SK-N-SH (cell line): ENCODE measurements around the gene LENG1. TPM values are rescaled to one million over a fixed set of nuclear protein-coding genes. Genes with fewer than 3 reads are reported as not detected.

Source experiments
- CTCF ChIA-PET: fragments of 300-600, 350-600 bp; formaldehyde crosslinking; extraction: SDS; loops from one replicate; lab custom pipeline; 2021; lab: Yijun Ruan, JAX
- POLR2A ChIA-PET: fragments of 350-600 bp; sonication (Branson Sonifier 250); formaldehyde crosslinking; extraction: SDS; loops from one replicate; lab custom pipeline; 2020; ENCODE audit warnings: antibody characterized with exemption, inconsistent platforms; lab: Yijun Ruan, JAX
- DNase-seq: peaks from one replicate; pipeline ENCODE4 v3.0.0; 2012
- H2AFZ ChIP-seq: fragments of 200-600 bp; sonication (generic); 2 replicates; pipeline ENCODE4 v1.8.1; 2016; ENCODE audit warnings: antibody characterized with exemption, mild to moderate bottlenecking, low read depth
- H3F3A ChIP-seq: fragments of 200-600 bp; sonication (generic); replicated peaks from 2 replicates; pipeline ENCODE3; 2016; ENCODE audit warnings: antibody characterized with exemption, mild to moderate bottlenecking; ENCODE audit not compliant: insufficient read depth
- H3K27ac ChIP-seq, 2 experiments: fragments of 200-500 bp in 1 of 2; fragments of 200-600 bp in 1 of 2; sonication (Bioruptor generic) in 1 of 2; sonication (generic), shearing (Covaris generic) in 1 of 2; 2 replicates each; pipeline versions ENCODE4 v1.5.1 to v1.6.1; 2014 to 2016; ENCODE audit warnings: low read depth in 2 of 2, inconsistent platforms in 1 of 2, low read length in 1 of 2, mild to moderate bottlenecking in 1 of 2, mixed read lengths in 1 of 2
- H3K27me3 ChIP-seq: fragments of 200-600 bp; sonication (generic), shearing (Covaris generic); 2 replicates; pipeline ENCODE4 v1.6.1; 2016; ENCODE audit warnings: mixed run types; ENCODE audit not compliant: insufficient read depth
- H3K36me3 ChIP-seq, 2 experiments: fragments of 200-500 bp in 1 of 2; fragments of 200-600 bp in 1 of 2; sonication (Bioruptor generic) in 1 of 2; sonication (generic) in 1 of 2; replicated peaks in 1 of 2; 2 replicates each; pipeline versions ENCODE3 to v1.5.1; 2014 to 2016; ENCODE audit warnings: low read length in 1 of 2, mild to moderate bottlenecking in 1 of 2; ENCODE audit not compliant: insufficient read depth in 2 of 2, control insufficient read depth in 1 of 2
- H3K4me1 ChIP-seq, 2 experiments: fragments of 200-500 bp in 1 of 2; fragments of 200-600 bp in 1 of 2; sonication (Bioruptor generic) in 1 of 2; sonication (generic), shearing (Covaris generic) in 1 of 2; 2 replicates each; pipeline versions ENCODE4 v1.5.1 to v1.6.1; 2014 to 2016; ENCODE audit warnings: low read depth in 1 of 2, low read length in 1 of 2, mixed run types in 1 of 2; ENCODE audit not compliant: insufficient read depth in 2 of 2, control insufficient read depth in 1 of 2
- H3K4me2 ChIP-seq: fragments of 200-600 bp; sonication (generic), shearing (Covaris generic); 2 replicates; pipeline ENCODE4 v1.6.1; 2017; ENCODE audit warnings: mixed run types
- H3K4me3 ChIP-seq, 2 experiments: fragments of 200-500 bp in 1 of 2; fragments of 200-600 bp in 1 of 2; sonication (Bioruptor generic) in 1 of 2; sonication (generic), shearing (Covaris generic) in 1 of 2; 2 replicates each; pipeline versions ENCODE4 v1.5.1 to v1.8.1; 2014 to 2016; ENCODE audit warnings: low read depth in 2 of 2, inconsistent platforms in 1 of 2, low read length in 1 of 2, mild to moderate bottlenecking in 1 of 2, mixed read lengths in 1 of 2, moderate library complexity in 1 of 2
- H3K79me2 ChIP-seq: fragments of 200-600 bp; sonication (generic); 2 replicates; pipeline ENCODE4 v1.8.1; 2017; ENCODE audit warnings: mild to moderate bottlenecking; ENCODE audit not compliant: insufficient read depth
- H3K9ac ChIP-seq: fragments of 200-600 bp; sonication (generic); 2 replicates; pipeline ENCODE4 v1.6.1; 2017; ENCODE audit warnings: mixed run types
- H3K9me2 ChIP-seq: fragments of 200-600 bp; sonication (generic); 2 replicates; pipeline ENCODE4 v1.6.1; 2017; ENCODE audit warnings: mixed run types
- H3K9me3 ChIP-seq: fragments of 200-600 bp; sonication (generic); 2 replicates; pipeline ENCODE4 v1.6.1; 2017; ENCODE audit warnings: mixed run types, mild to moderate bottlenecking, moderate library complexity
- H4K20me1 ChIP-seq: fragments of 200-600 bp; sonication (generic); 2 replicates; pipeline ENCODE4 v1.6.1; 2017; ENCODE audit warnings: mild to moderate bottlenecking, mixed run types; ENCODE audit not compliant: insufficient read depth
- CHD2 ChIP-seq: fragments of 150-350 bp; IDR thresholded peaks from 2 replicates; pipeline ENCODE4 v1.6.1; 2018; ENCODE audit warnings: low read length; ENCODE audit not compliant: partially characterized antibody
- EZH2phosphoT487 ChIP-seq: fragments of 200-600 bp; sonication (generic); IDR thresholded peaks from 2 replicates; pipeline ENCODE4 v1.6.1; 2017; ENCODE audit warnings: low read depth, mixed run types, mild to moderate bottlenecking, antibody characterized with exemption, moderate library complexity, borderline replicate concordance
- FOXM1 ChIP-seq: IDR thresholded peaks from 2 replicates; pipeline ENCODE4 v1.4.0; 2012; ENCODE audit warnings: low read depth, mild to moderate bottlenecking
- GATA2 ChIP-seq: sonication (generic); formaldehyde crosslinking; IDR thresholded peaks from 2 replicates; pipeline ENCODE4 v1.5.0; 2020; ENCODE audit warnings: mild to moderate bottlenecking, missing genetic modification reagents
- IRF3 ChIP-seq: fragments of 150-350 bp; IDR thresholded peaks from 2 replicates; pipeline ENCODE4 v1.6.1; 2016; ENCODE audit warnings: mild to moderate bottlenecking, low read depth, low read length
- JUND ChIP-seq: IDR thresholded peaks from 2 replicates; pipeline ENCODE4 v1.4.0; 2012
- NFIC ChIP-seq: IDR thresholded peaks from 2 replicates; pipeline ENCODE4 v1.4.0; 2012; ENCODE audit warnings: borderline replicate concordance
- RFX5 ChIP-seq: IDR thresholded peaks from 2 replicates; pipeline ENCODE4 v1.6.1; 2012; ENCODE audit warnings: mild to moderate bottlenecking, improper control_type of control experiment, low read length
- RXRA ChIP-seq: IDR thresholded peaks from 2 replicates; pipeline ENCODE4 v1.4.0; 2012; ENCODE audit warnings: low read depth, mild to moderate bottlenecking, borderline replicate concordance
- SMC3 ChIP-seq: IDR thresholded peaks from 2 replicates; pipeline ENCODE4 v1.6.1; 2012; ENCODE audit warnings: low read depth, low read length, improper control_type of control experiment
- TAF1 ChIP-seq: IDR thresholded peaks from 2 replicates; pipeline ENCODE4 v1.6.1; 2012; ENCODE audit warnings: low read depth, mild to moderate bottlenecking, low read length, moderate library complexity, borderline replicate concordance
- TEAD4 ChIP-seq: IDR thresholded peaks from 2 replicates; pipeline ENCODE4 v1.4.0; 2012; ENCODE audit warnings: mild to moderate bottlenecking, borderline replicate concordance; ENCODE audit not compliant: insufficient read depth
- WGBS: methylation state at CpG from one replicate; pipeline ENCODE4 v1.1.6; 2017; ENCODE audit warnings: low lambda C conversion rate; 5-methylcytosine and 5-hydroxymethylcytosine counted together
- polyA plus RNA-seq, 3 experiments: library from polyadenylated mRNA; depleted of rRNA; stranded (reverse); fragments of >200 nt; gene quantifications; 2 replicates each; pipeline ENCODE4 v1.2.3, GENCODE V29; 2012
- TF ChIP-seq, protein P1 (sequence below): IDR thresholded peaks from 2 replicates; pipeline ENCODE4 v1.4.0; 2012; ENCODE audit warnings: low read depth
- TF ChIP-seq, protein P2 (sequence below): fragments of 150-350 bp; IDR thresholded peaks from 2 replicates; pipeline ENCODE4 v1.6.1; 2017; ENCODE audit warnings: antibody characterized with exemption, low read length, low read depth, borderline replicate concordance
- TF ChIP-seq, protein P3 (sequence below): IDR thresholded peaks from 2 replicates; pipeline ENCODE4; 2012

Gene LENG1
- polyA plus RNA-seq, 1 of the 3 experiments (the other 2 are of a cell fraction) = 11.4 TPM

DNA sequence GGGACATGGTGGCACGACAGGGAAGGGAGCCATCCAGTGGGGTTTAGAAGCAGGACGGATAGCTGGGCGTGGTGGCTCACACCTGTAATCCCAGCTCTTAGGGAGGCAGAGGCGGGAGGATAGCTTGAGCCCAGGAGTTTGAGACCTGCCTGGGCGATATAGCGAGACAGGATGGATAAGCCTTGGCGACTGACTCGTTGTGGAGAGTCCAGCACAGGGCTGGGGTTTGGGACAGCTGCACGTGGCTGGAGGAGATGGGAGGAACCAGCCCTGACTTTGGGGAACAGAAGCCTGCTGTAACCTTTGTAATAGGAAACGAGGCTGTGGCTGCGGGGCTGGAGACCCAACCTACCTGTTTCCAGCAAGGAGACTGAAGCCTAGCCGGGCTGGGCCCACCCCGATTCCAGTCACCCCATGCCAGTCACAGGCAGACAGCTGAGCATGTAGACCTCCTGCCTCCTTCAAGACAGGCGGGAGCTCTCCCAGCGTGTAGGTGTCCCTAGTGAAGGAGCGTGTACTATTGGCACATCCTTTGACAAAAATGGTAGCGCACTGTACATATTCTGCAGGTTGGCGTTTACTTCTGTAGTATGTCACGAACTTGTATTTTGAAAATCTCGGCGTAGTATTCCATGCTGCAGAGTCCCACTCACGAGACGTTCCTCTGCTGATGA lies 8.0 kb downstream of the LENG1 start:
- DNase-seq = no peak
- H3K4me2 ChIP-seq = no peak overlapping the region
- peaks cover 19% of the 10 kb centered on the region for H3F3A ChIP-seq
- 89% methylated on average over 22 of the region's 23 CpGs for WGBS
- no peaks in the 10 kb centered on the region for H3K27me3 ChIP-seq
- H3K4me3 ChIP-seq = no peak overlapping the region
- no peaks in the 10 kb centered on the region for H3K9me3 ChIP-seq
- POLR2A ChIA-PET = interaction anchor here (1.6 kb wide), 1 partner anchor 8 kb away, joined by 6 read pairs; the partner anchor contains the start of gene LENG1
- H3K9me2 ChIP-seq = no peaks in the 10 kb centered on the region
- H3K27ac ChIP-seq = no peak overlapping the region
- no peaks in the 10 kb centered on the region for H4K20me1 ChIP-seq
- TF ChIP-seq IRF3 = no peak
- no peak for TF ChIP-seq EZH2phosphoT487
- no peak for TF ChIP-seq SMC3
- no peak for TF ChIP-seq FOXM1
- TF ChIP-seq GATA2 (CRISPR knock-in tag) = no peak
- no peak for TF ChIP-seq JUND
- no peak for TF ChIP-seq TAF1
- no peak for TF ChIP-seq TEAD4
- TF ChIP-seq, protein P1, sequence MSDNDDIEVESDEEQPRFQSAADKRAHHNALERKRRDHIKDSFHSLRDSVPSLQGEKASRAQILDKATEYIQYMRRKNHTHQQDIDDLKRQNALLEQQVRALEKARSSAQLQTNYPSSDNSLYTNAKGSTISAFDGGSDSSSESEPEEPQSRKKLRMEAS = no peak
- TF ChIP-seq, protein P2, sequence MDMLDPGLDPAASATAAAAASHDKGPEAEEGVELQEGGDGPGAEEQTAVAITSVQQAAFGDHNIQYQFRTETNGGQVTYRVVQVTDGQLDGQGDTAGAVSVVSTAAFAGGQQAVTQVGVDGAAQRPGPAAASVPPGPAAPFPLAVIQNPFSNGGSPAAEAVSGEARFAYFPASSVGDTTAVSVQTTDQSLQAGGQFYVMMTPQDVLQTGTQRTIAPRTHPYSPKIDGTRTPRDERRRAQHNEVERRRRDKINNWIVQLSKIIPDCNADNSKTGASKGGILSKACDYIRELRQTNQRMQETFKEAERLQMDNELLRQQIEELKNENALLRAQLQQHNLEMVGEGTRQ = no peak
- no peak for TF ChIP-seq CHD2
- TF ChIP-seq RXRA = no peak
- no peak for TF ChIP-seq NFIC
- TF ChIP-seq RFX5 = no peak
- TF ChIP-seq, protein P3, sequence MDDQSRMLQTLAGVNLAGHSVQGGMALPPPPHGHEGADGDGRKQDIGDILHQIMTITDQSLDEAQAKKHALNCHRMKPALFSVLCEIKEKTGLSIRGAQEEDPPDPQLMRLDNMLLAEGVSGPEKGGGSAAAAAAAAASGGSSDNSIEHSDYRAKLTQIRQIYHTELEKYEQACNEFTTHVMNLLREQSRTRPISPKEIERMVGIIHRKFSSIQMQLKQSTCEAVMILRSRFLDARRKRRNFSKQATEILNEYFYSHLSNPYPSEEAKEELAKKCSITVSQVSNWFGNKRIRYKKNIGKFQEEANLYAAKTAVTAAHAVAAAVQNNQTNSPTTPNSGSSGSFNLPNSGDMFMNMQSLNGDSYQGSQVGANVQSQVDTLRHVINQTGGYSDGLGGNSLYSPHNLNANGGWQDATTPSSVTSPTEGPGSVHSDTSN = no peak
- H3K79me2 ChIP-seq = no peaks in the 10 kb centered on the region
- no peak overlapping the region for H2AFZ ChIP-seq
- H3K4me1 ChIP-seq = no peaks in the 10 kb centered on the region
- peaks cover 26 to 90% of the 10 kb centered on the region in 2 experiments for H3K36me3 ChIP-seq
- no peak overlapping the region for H3K9ac ChIP-seq
- CTCF ChIA-PET = interaction anchor here (1.7 kb wide), 1 partner anchor 8 kb away, joined by 6 read pairs; the partner anchor contains the start of gene LENG1
